ENCODE data around the gene GRM4. TPM values are rescaled to one million over a fixed set of nuclear protein-coding genes. Genes with fewer than 3 reads are reported as not detected.

The GRM4 gene
- total RNA-seq, 1 donor from 2014 or later, result not detected

DNA sequence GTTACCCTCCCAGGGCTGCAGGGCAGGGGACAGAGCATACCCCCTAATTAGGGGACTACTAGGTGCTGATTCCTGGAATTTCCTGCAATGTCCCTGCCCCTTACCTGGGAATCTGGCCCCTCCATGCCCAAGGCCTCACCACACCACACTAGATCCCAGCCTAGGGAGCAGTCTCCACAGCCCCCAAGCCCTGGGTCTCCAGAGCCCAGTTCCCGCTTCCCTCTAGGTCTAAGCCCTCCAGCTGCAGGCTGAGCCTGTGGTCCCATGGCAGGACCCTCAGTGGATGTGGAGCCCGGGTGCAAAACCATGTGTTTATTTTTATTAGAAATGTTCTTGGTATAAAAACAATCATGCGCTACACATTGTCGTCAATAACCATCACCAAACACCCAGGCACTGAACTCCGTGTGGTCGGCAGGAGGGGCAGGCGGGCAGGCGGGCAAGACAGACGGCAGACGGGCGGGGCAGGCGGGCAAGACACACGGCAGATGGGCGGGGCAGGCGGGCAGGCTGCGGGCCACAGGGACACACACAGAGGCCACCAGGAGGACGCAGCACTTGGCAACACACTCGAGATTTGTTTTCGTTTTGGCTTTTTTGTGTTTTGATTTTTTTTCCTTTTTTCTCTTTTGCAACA is 124.2 kb downstream of the GRM4 start:
- FAIRE-seq, result no peak
- DNase-seq (ENCODE audit: low read depth), result no peak
- H3K27me3 ChIP-seq (ENCODE audit: control insufficient read depth, insufficient read depth, low read length), result peaks cover 3% of the 10 kb centered on the region
- no peak overlapping the region for H3K4me3 ChIP-seq (ENCODE audit: low read depth, low read length)
- TF ChIP-seq CTCF (IDR thresholded peaks at IDR 0.05; ENCODE audit: insufficient read depth, low read length, severe bottlenecking), result no peak
- no peaks in the 10 kb centered on the region for H3K36me3 ChIP-seq (ENCODE audit: control insufficient read depth, insufficient read depth, low read length)

GRCh38 chr6:34020807-34021553 is 124.9 kb downstream of the GRM4 start:
- H3K36me3 ChIP-seq (ENCODE audit: control insufficient read depth, insufficient read depth, low read length), result no peaks in the 10 kb centered on the region
- peaks cover 3% of the 10 kb centered on the region for H3K27me3 ChIP-seq (ENCODE audit: control insufficient read depth, insufficient read depth, low read length)
- FAIRE-seq (no peak), DNase-seq (ENCODE audit: low read depth) (no peak)
- H3K4me3 ChIP-seq (ENCODE audit: low read depth, low read length), result no peak overlapping the region
- TF ChIP-seq CTCF (IDR thresholded peaks at IDR 0.05; ENCODE audit: insufficient read depth, low read length, severe bottlenecking), result no peak

DNA sequence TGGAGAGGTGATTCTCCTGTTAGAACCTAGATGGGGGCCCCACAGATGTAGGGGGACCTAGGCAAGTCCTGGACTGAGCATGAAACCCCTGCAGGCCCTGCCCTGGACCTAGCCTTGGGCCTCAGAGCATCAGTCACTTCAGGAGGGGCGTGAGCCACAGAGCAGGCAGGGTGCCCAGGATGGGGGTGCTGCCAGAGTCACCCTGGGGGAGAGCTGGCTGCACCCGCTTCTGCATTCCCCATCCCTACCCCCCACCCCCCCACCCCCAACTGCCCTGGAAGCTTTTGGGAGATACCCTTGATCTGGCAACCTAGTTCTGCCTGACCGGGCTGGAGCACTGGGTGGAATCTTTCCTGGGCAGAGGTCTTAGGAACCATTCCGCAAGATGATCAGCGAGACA is 125.6 kb downstream of the GRM4 start:
- Histone ChIP-seq H3K27me3 (ENCODE audit: control insufficient read depth, insufficient read depth, low read length) (peaks cover 3% of the 10 kb centered on the region), H3K4me3 (ENCODE audit: low read depth, low read length) (no peak overlapping the region), H3K36me3 (ENCODE audit: control insufficient read depth, insufficient read depth, low read length) (no peaks in the 10 kb centered on the region)
- no peak for TF ChIP-seq CTCF (IDR thresholded peaks at IDR 0.05; ENCODE audit: insufficient read depth, low read length, severe bottlenecking)
- no peak for FAIRE-seq
- no peak for DNase-seq (ENCODE audit: low read depth)

- FAIRE-seq (no peak), DNase-seq (ENCODE audit: low read depth) (no peak)
- H3K27me3 ChIP-seq (ENCODE audit: control insufficient read depth, insufficient read depth, low read length), result peaks cover 3% of the 10 kb centered on the region
- H3K4me3 ChIP-seq (ENCODE audit: low read depth, low read length), result no peak overlapping the region
- no peak for TF ChIP-seq CTCF (IDR thresholded peaks at IDR 0.05; ENCODE audit: insufficient read depth, low read length, severe bottlenecking)
- H3K36me3 ChIP-seq (ENCODE audit: control insufficient read depth, insufficient read depth, low read length), result no peaks in the 10 kb centered on the region
Measured at GRCh38 chr6:34018961-34019606, 126.8 kb downstream of the GRM4 start.

GRCh38 chr6:34018026-34018425 is 127.9 kb downstream of the GRM4 start:
- Histone ChIP-seq H3K4me3 (ENCODE audit: low read depth, low read length) (no peak overlapping the region), H3K27me3 (ENCODE audit: control insufficient read depth, insufficient read depth, low read length) (peaks cover 3% of the 10 kb centered on the region), H3K36me3 (ENCODE audit: control insufficient read depth, insufficient read depth, low read length) (no peaks in the 10 kb centered on the region)
- DNase-seq (ENCODE audit: low read depth) (no peak), FAIRE-seq (no peak)
- no peak for TF ChIP-seq CTCF (IDR thresholded peaks at IDR 0.05; ENCODE audit: insufficient read depth, low read length, severe bottlenecking)
